ENCODE data around the gene INPP4A. TPM values are rescaled to one million over a fixed set of nuclear protein-coding genes. Genes with fewer than 3 reads are reported as not detected.

Gene INPP4A
- total RNA-seq, 1 experiment from 2014 or later, result 25.0 TPM

- no peak overlapping the region for H3K4me3 ChIP-seq
- peaks cover 6% of the 10 kb centered on the region; the same call in 1 of the 2 replicates for H3K36me3 ChIP-seq
- H3K9me3 ChIP-seq (replicated peaks), result no peaks in the 10 kb centered on the region
- H3K27ac ChIP-seq, result no peak overlapping the region
- DNase-seq, result no peak
- H3K27me3 ChIP-seq, result no peaks in the 10 kb centered on the region
- no peaks in the 10 kb centered on the region for H3K4me1 ChIP-seq
Measured at GRCh38 chr2:98547092-98547790, 102.6 kb downstream of the INPP4A start.

GRCh38 chr2:98548920-98549818, 104.5 kb downstream of the INPP4A start:
- Histone ChIP-seq H3K27ac (no peak overlapping the region), H3K27me3 (no peaks in the 10 kb centered on the region), H3K9me3 (replicated peaks) (no peaks in the 10 kb centered on the region), H3K36me3 (peaks cover 16% of the 10 kb centered on the region; the same call in 1 of the 2 replicates), H3K4me1 (no peaks in the 10 kb centered on the region), H3K4me3 (no peak overlapping the region)
- no peak for DNase-seq

GRCh38 chr2:98550165-98550564, 105.5 kb downstream of the INPP4A start:
- Histone ChIP-seq H3K9me3 (replicated peaks) (no peaks in the 10 kb centered on the region), H3K27me3 (no peaks in the 10 kb centered on the region), H3K27ac (no peak overlapping the region), H3K36me3 (peaks cover 12% of the 10 kb centered on the region; the same call in 1 of the 2 replicates), H3K4me3 (no peak overlapping the region), H3K4me1 (no peaks in the 10 kb centered on the region)
- DNase-seq, result no peak

DNA sequence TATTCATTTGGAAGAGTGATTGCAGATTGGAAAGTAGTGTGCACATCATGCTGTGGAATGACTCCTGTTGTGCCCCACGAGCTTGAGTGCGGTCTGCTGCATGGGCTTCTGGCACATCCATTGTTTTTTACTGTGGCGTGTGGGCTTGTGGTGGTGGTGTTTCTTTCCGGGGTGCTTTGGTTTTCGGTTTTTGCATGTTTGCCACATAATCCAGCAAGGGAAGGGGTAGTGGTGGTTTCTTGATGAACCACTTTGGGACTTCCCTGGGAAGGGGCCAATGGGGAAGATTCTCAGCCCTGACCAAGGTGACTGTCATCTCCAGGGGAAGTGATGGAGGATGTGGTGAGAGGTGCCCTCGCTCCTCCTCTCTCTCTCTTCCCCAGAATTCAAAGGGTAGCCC, 106.7 kb downstream of the INPP4A start:
- no peaks in the 10 kb centered on the region for H3K9me3 ChIP-seq (replicated peaks)
- no peaks in the 10 kb centered on the region for H3K27me3 ChIP-seq
- DNase-seq, result no peak
- no peaks in the 10 kb centered on the region for H3K4me1 ChIP-seq
- H3K27ac ChIP-seq, result no peak overlapping the region
- H3K4me3 ChIP-seq, result no peak overlapping the region
- H3K36me3 ChIP-seq, result peaks cover 12% of the 10 kb centered on the region; the same call in 1 of the 2 replicates

GRCh38 chr2:98552499-98553179, 108.0 kb downstream of the INPP4A start:
- DNase-seq, result no peak
- peaks cover 10% of the 10 kb centered on the region; the same call in 1 of the 2 replicates for H3K36me3 ChIP-seq
- H3K9me3 ChIP-seq (replicated peaks), result no peaks in the 10 kb centered on the region
- no peak overlapping the region for H3K4me3 ChIP-seq
- H3K27me3 ChIP-seq, result no peaks in the 10 kb centered on the region
- H3K4me1 ChIP-seq, result no peaks in the 10 kb centered on the region
- no peak overlapping the region for H3K27ac ChIP-seq

DNA sequence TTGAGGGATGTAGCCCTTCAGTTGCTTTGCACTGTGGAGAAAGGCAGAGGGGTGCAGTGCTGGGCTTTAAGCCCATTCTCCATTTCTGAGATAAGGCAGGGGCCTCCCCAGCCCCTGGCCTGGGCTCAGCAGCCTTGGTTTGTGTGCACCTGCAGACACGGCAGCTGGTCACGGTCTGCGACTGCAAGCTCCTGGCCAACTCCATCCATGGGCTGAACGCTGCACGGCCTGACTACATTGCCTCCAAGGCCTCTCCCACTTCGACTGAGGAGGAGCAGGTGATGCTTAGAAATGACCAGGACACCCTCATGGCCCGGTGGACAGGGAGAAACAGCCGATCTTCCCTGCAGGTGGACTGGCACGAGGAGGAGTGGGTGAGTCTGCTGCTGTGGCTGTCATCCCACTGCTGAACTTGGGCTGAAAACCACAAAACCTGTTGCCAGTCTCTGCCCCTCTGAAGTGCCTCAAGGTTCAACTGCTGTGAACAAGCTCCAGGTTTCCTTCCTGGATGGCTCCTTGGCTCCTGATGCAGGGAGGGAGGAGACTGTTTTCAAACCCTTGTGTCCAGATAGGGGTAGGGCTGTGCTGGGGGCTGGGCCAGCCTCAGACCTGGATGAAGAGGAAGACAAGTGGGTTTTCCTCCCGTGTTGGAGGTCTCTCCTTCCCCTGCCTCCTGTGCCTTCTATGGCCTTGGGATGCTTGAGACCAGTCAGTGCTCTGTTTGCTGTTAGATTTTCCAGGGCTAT, 109.6 kb downstream of the INPP4A start:
- H3K9me3 ChIP-seq (replicated peaks), result no peaks in the 10 kb centered on the region
- H3K27me3 ChIP-seq, result no peaks in the 10 kb centered on the region
- no peak for DNase-seq
- peaks cover 15% of the 10 kb centered on the region for H3K36me3 ChIP-seq
- no peak overlapping the region for H3K4me3 ChIP-seq
- H3K4me1 ChIP-seq, result no peaks in the 10 kb centered on the region
- H3K27ac ChIP-seq, result no peak overlapping the region

- Histone ChIP-seq H3K27ac (no peak overlapping the region), H3K9me3 (replicated peaks) (no peaks in the 10 kb centered on the region), H3K36me3 (peaks cover 15% of the 10 kb centered on the region), H3K4me3 (no peak overlapping the region), H3K4me1 (no peaks in the 10 kb centered on the region), H3K27me3 (no peaks in the 10 kb centered on the region)
- no peak for DNase-seq
Measured at GRCh38 chr2:98555696-98556095, 111.0 kb downstream of the INPP4A start.

DNA sequence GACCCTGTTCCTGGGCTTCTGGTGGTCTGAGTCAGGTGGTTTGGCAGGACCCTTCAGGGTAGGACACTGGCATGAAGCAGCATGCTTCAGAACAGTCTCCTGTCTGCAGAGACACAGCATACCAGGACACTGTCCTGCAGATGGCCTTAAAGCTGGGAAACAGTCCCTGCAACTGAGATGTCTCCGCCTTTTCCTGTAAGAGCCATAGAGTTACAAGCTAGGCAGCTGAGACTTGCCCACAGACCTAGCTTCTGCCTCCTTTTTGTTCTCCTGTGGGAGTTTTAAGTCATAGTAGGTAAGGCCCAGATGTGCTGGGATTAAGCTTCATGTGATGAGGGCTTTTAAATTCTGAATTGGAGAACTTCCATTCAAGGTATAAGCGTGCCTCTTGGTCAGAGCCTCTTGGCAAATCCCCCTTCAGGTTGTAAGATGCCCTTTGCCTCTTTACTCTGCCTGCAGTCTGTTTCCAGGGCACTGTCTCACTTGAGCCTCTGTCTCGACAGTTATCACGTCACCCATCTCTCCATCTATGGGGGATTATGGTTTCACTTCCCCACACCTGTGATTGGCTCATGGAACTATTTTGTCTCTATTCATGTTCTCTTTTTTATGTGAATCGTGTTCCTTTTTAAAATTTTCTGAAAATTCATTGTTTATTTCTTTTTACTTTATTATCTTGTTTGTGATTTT, 111.8 kb downstream of the INPP4A start:
- Histone ChIP-seq H3K27me3 (no peaks in the 10 kb centered on the region), H3K4me1 (no peaks in the 10 kb centered on the region), H3K27ac (no peak overlapping the region), H3K36me3 (peaks cover 15% of the 10 kb centered on the region), H3K4me3 (no peak overlapping the region), H3K9me3 (replicated peaks) (no peaks in the 10 kb centered on the region)
- DNase-seq, result no peak

DNA sequence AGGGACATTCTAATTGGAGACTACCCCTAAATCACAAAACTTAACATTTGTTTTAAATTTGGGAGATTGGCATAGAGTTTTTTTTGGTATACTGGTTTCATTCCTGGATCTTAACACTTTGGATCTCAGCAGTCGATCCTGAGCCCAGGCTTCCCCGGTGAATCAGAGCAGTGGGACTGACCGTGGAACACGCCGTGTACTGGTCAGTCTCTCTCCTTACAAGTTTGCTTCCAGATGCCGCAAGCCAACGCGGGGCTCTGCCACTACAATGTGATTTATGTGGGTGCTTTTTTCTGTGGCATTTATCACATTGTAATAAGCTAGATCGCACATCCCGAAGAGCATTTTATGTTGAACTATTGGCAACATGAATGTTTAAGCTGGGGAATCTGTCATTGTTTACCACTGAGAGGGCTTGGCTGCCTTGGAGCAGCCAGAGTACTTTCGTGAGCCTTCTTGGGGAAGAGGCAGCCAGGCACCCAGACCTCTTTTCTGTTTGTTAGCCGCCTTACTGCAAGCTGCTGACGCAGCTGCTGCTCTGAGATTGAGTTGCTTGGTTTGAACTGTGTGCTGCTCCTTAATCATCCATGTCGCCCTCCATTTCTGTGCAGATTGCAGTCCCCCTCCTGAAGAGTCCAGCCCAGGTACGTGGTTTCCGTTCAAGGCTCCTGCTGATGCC, 114.3 kb downstream of the INPP4A start:
- no peak overlapping the region for H3K27ac ChIP-seq
- no peaks in the 10 kb centered on the region for H3K27me3 ChIP-seq
- H3K4me1 ChIP-seq, result no peaks in the 10 kb centered on the region
- H3K9me3 ChIP-seq (replicated peaks), result no peaks in the 10 kb centered on the region
- no peak overlapping the region for H3K4me3 ChIP-seq
- DNase-seq, result no peak
- peaks cover 5% of the 10 kb centered on the region; the same call in 1 of the 2 replicates for H3K36me3 ChIP-seq

DNA sequence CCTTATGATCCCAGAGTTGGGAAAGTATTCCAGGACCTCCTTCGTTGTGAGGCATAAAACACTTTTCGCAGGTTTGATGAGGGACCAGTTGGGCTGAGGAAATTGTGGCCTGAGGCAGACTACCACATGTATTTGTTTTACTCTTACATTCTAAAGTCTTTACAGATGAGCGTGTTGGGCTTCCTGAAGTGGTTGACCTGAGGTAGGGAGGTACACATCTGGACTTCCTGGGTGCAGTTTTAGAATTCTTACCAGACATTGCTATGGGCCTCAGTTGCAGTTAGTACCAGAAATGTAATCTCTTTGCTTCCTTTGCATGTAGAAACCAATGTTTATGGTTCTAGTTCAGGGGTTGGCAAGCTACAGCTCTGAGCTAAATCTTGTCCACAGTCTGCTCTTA, 114.9 kb downstream of the INPP4A start:
- Histone ChIP-seq H3K4me3 (no peak overlapping the region), H3K36me3 (peaks cover 5% of the 10 kb centered on the region), H3K27ac (no peak overlapping the region)

DNA sequence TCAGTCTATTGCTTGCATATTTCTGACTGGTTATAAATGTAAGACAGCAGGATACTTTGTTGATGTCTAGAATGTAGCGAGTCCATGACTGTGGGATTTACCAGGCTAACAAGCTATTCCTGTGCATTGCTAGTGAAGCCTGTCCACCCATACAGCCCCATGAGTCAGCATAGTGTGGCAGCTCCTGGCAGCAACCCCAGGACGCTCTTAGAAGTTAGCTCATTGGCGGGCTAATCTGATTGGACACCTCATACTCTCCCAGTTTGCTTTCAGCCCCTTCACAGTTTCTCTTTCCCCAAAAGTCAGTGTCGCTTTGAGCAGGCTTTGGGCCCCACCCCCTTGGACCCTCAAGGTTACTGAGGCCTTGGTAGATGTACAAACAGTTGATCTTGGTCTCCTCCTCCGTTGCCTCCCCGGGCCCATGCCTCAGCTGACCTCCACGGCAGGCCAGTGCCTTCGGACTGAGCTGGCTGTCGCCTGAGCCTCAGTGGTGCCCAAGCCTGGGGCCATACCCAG, 115.7 kb downstream of the INPP4A start:
- Histone ChIP-seq H3K27ac (no peak overlapping the region), H3K27me3 (no peaks in the 10 kb centered on the region), H3K9me3 (replicated peaks) (no peaks in the 10 kb centered on the region), H3K36me3 (peaks cover 5% of the 10 kb centered on the region), H3K4me1 (no peaks in the 10 kb centered on the region), H3K4me3 (no peak overlapping the region)
- no peak for DNase-seq

More for the DNA sequence above, 114.9 kb downstream of the INPP4A start:
- Histone ChIP-seq H3K27me3 (no peaks in the 10 kb centered on the region), H3K4me1 (no peaks in the 10 kb centered on the region), H3K9me3 (replicated peaks) (no peaks in the 10 kb centered on the region)
- DNase-seq, result no peak

DNA sequence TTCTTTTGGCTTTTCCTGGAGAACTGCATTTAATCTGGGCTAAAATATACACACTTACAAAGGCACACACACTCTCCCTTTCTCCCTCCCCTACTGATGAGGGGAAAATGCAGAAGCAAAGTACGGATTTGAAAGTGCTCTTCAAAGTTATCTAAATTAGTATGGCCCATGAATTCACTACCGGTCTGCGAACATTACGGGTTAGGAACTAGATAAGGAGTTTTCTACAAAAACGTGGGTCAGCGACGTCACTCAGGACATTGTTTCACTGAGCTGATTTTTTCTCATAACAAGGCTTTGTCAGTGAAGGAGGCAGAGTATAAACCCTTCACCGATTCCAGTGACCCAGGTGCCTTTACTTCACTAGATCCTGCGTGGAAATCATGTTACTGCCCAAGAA, 116.4 kb downstream of the INPP4A start:
- Histone ChIP-seq H3K4me3 (no peak overlapping the region), H3K9me3 (replicated peaks) (no peaks in the 10 kb centered on the region), H3K27ac (no peak overlapping the region), H3K27me3 (no peaks in the 10 kb centered on the region), H3K4me1 (no peaks in the 10 kb centered on the region), H3K36me3 (peaks cover 5% of the 10 kb centered on the region)
- no peak for DNase-seq

- Histone ChIP-seq H3K4me3 (no peak overlapping the region), H3K9me3 (replicated peaks) (no peaks in the 10 kb centered on the region)
- no peak for DNase-seq
Measured at GRCh38 chr2:98561902-98562695, 117.4 kb downstream of the INPP4A start.

More at GRCh38 chr2:98561902-98562695, 117.4 kb downstream of the INPP4A start:
- Histone ChIP-seq H3K36me3 (peaks cover 10% of the 10 kb centered on the region), H3K27me3 (no peaks in the 10 kb centered on the region), H3K4me1 (no peaks in the 10 kb centered on the region), H3K27ac (no peak overlapping the region)
